Large intestine (tissue), 3 donors: Measurements from ENCODE around the gene ZNF106. TPM values are rescaled to one million over a fixed set of nuclear protein-coding genes. Genes with fewer than 3 reads are reported as not detected.

Experiments used
- DNase-seq, 2 donors: peaks; one replicate each; pipeline versions ENCODE4 v3.0.0 to v3.0.0-alpha.2; 2013
- H3K27ac ChIP-seq: one replicate; pipeline ENCODE4 v1.5.1; 2013; ENCODE audit warnings: low read length
- H3K27me3 ChIP-seq: 2 replicates; pipeline ENCODE4 v1.6.1; 2013; ENCODE audit warnings: low read length; ENCODE audit not compliant: control insufficient read depth, insufficient read depth
- H3K36me3 ChIP-seq: 2 replicates; pipeline ENCODE4 v1.6.1; 2013; ENCODE audit warnings: low read length; ENCODE audit not compliant: control insufficient read depth, insufficient read depth
- H3K4me1 ChIP-seq: one replicate; pipeline ENCODE4 v1.6.1; 2013; ENCODE audit warnings: low read length; ENCODE audit not compliant: control insufficient read depth, insufficient read depth
- H3K4me3 ChIP-seq: one replicate; pipeline ENCODE4 v1.5.1; 2013; ENCODE audit warnings: low read length
- H3K9me3 ChIP-seq: one replicate; pipeline ENCODE4 v1.6.1; 2013; ENCODE audit warnings: mild to moderate bottlenecking, low read depth, low read length, moderate library complexity; ENCODE audit not compliant: control insufficient read depth
- WGBS: methylation state at CpG from one replicate; pipeline ENCODE4 v1.1.5; 2013; ENCODE audit warnings: low lambda C conversion rate; ENCODE audit not compliant: insufficient coverage; 5-methylcytosine and 5-hydroxymethylcytosine counted together
- polyA plus RNA-seq: library from polyadenylated mRNA; unstranded; fragments of 120-200 nt; gene quantifications from one replicate; pipeline ENCODE4 v1.2.1, GENCODE V29; 2013

The ZNF106 gene
- polyA plus RNA-seq, 1 donor = 28.8 TPM

DNA sequence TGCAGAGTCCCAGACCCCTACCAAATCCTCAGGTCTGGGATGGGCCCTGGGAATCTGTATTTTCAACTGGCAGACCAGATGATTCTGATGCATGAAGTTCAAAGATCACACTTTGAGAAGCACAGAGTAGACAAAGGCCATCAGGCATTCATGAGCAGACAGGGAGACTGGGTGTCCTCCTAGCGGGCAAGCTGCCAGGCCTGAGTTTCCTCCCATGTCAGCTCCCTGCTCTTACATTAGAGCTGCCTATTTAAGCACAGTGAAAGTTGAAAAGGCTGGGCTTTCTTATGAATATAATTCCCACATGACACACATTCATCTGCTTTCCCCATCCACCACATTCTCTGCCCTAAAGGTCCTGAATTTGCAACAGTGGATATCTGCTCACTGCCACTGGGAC lies 117.7 kb downstream of the ZNF106 start:
- no peak for DNase-seq
- WGBS = no CpG with 5 or more reads among the region's 1 CpG

GRCh38 chr15:42371096-42371495 lies 119.8 kb downstream of the ZNF106 start:
- Histone ChIP-seq H3K27ac (no peak overlapping the region), H3K4me3 (no peak overlapping the region)
- 67% methylated on average over 1 of the region's 2 CpGs for WGBS

More for the DNA sequence above, 117.7 kb downstream of the ZNF106 start:
- peaks cover 4% of the 10 kb centered on the region for H3K9me3 ChIP-seq
- no peaks in the 10 kb centered on the region for H3K4me1 ChIP-seq
- H3K27ac ChIP-seq = no peak overlapping the region
- H3K36me3 ChIP-seq = no peaks in the 10 kb centered on the region
- H3K27me3 ChIP-seq = no peaks in the 10 kb centered on the region
- no peak overlapping the region for H3K4me3 ChIP-seq

DNA sequence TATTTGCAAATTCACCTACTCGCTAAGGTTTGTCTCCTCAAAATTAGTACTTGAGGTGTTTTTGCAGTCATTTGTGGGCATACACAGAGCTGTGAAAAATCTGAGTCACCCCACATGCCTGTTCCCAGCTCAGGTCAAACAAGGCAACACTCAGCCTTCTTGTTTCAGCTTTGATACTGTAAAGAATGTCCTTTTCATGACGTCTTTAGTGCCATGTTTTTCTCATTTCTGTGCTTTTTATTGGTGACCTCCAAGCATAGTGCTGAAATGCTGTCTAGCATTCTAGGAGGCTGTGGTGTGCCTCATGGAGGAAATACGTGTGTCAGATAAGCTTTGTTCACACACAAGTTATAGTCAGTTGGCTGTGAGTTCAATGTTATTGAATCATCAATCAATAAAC lies 122.8 kb downstream of the ZNF106 start:
- Histone ChIP-seq H3K4me1 (no peaks in the 10 kb centered on the region), H3K27me3 (no peaks in the 10 kb centered on the region), H3K27ac (no peak overlapping the region), H3K36me3 (no peaks in the 10 kb centered on the region), H3K4me3 (no peak overlapping the region), H3K9me3 (no peaks in the 10 kb centered on the region)
- DNase-seq = no peak
- 82% methylated on average over 3 of the region's 3 CpGs for WGBS

More at GRCh38 chr15:42371096-42371495, 119.8 kb downstream of the ZNF106 start:
- no peak for DNase-seq
- no peaks in the 10 kb centered on the region for H3K4me1 ChIP-seq
- H3K9me3 ChIP-seq = no peaks in the 10 kb centered on the region
- H3K27me3 ChIP-seq = no peaks in the 10 kb centered on the region
- H3K36me3 ChIP-seq = no peaks in the 10 kb centered on the region

DNA sequence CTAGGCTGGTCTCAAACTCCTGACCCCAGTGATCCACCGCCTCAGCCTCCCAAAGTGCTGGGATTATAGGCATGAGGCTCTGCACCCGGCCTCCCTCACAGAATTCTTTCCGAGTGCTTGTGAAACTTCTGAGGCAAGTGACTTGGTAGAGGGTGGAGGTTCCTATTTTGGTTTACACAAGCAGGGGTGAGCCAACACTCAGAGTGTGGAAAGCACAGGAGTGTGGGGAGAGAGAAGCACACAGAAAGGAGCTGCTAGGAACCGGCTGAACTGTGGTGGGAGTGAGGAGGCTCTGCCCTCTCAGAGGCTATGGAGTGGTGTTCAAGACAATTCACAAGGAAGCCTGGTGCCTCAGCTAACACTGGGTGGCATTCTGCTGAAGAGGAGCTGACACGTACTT lies 123.9 kb downstream of the ZNF106 start:
- no peak for DNase-seq
- no CpG with 5 or more reads among the region's 5 CpGs for WGBS
- Histone ChIP-seq H3K9me3 (no peaks in the 10 kb centered on the region), H3K27ac (no peak overlapping the region), H3K4me1 (no peaks in the 10 kb centered on the region), H3K27me3 (no peaks in the 10 kb centered on the region), H3K36me3 (no peaks in the 10 kb centered on the region), H3K4me3 (no peak overlapping the region)

- no peak for DNase-seq
These were observed 124.9 kb downstream of the ZNF106 start for GRCh38 chr15:42365921-42366550.

GRCh38 chr15:42364529-42364928 lies 126.4 kb downstream of the ZNF106 start:
- H3K9me3 ChIP-seq = no peaks in the 10 kb centered on the region
- no peaks in the 10 kb centered on the region for H3K4me1 ChIP-seq
- peak in 1 of 2 donors; percentile 43 for DNase-seq
- no peak overlapping the region for H3K4me3 ChIP-seq
- peaks cover 4% of the 10 kb centered on the region for H3K36me3 ChIP-seq
- H3K27me3 ChIP-seq = no peaks in the 10 kb centered on the region
- no peak overlapping the region for H3K27ac ChIP-seq
- no CpG with 5 or more reads among the region's 1 CpG for WGBS

More at GRCh38 chr15:42365921-42366550, 124.9 kb downstream of the ZNF106 start:
- no CpG with 5 or more reads among the region's 5 CpGs for WGBS
- Histone ChIP-seq H3K27me3 (no peaks in the 10 kb centered on the region), H3K4me3 (no peak overlapping the region), H3K27ac (no peak overlapping the region), H3K9me3 (no peaks in the 10 kb centered on the region), H3K4me1 (no peaks in the 10 kb centered on the region), H3K36me3 (no peaks in the 10 kb centered on the region)

GRCh38 chr15:42363942-42364341 lies 127.0 kb downstream of the ZNF106 start:
- Histone ChIP-seq H3K4me1 (no peaks in the 10 kb centered on the region), H3K9me3 (no peaks in the 10 kb centered on the region)
- DNase-seq = no peak

GRCh38 chr15:42363487-42363886 lies 127.5 kb downstream of the ZNF106 start:
- no peaks in the 10 kb centered on the region for H3K4me1 ChIP-seq
- H3K36me3 ChIP-seq = peaks cover 4% of the 10 kb centered on the region
- DNase-seq = no peak
- no peak overlapping the region for H3K4me3 ChIP-seq
- H3K27ac ChIP-seq = no peak overlapping the region
- WGBS = no CpG with 5 or more reads among the region's 3 CpGs
- no peaks in the 10 kb centered on the region for H3K9me3 ChIP-seq
- no peaks in the 10 kb centered on the region for H3K27me3 ChIP-seq

More at GRCh38 chr15:42363942-42364341, 127.0 kb downstream of the ZNF106 start:
- H3K36me3 ChIP-seq = peaks cover 4% of the 10 kb centered on the region
- H3K4me3 ChIP-seq = no peak overlapping the region
- H3K27me3 ChIP-seq = no peaks in the 10 kb centered on the region
- no peak overlapping the region for H3K27ac ChIP-seq

Other genes starting within 250 kb of the ZNF106 start
- gene GANC, start 217.9 kb downstream of the ZNF106 start, polyA plus RNA-seq = 31.6 TPM
- 55.9 TPM for gene TMEM87A, start 217.7 kb downstream of the ZNF106 start, polyA plus RNA-seq
- 229 TPM for gene CAPN3, start 131.6 kb downstream of the ZNF106 start, polyA plus RNA-seq
- gene SNAP23, start 4.5 kb upstream of the ZNF106 start, polyA plus RNA-seq = 146 TPM
- gene LRRC57, start 57.7 kb upstream of the ZNF106 start, polyA plus RNA-seq = 22.2 TPM
- gene HAUS2, start 57.7 kb upstream of the ZNF106 start, polyA plus RNA-seq = 16.5 TPM
- gene STARD9, start 84.5 kb upstream of the ZNF106 start, polyA plus RNA-seq = 10.3 TPM
- gene CDAN1, start 246.0 kb upstream of the ZNF106 start, polyA plus RNA-seq = 18.0 TPM